B cell (primary cell): ENCODE data around the gene ANKRD62. TPM values are rescaled to one million over a fixed set of nuclear protein-coding genes. Genes with fewer than 3 reads are reported as not detected.

ENCODE experiments used
- ATAC-seq: fragments of 200-7000 bp; cut with Tn5 transposase; one replicate; pipeline ENCODE4 v1.10.0; 2021; ENCODE audit warnings: low read depth, mild to moderate bottlenecking, moderate number of reproducible peaks, moderate library complexity
- CTCF ChIA-PET: fragments of 350-600 bp; sonication (Branson Sonifier 250); formaldehyde crosslinking; loops from one replicate; lab custom pipeline; 2021; ENCODE audit warnings: antibody characterized with exemption, inconsistent platforms; lab: Charles Lee
- POLR2A ChIA-PET: fragments of 350-600 bp; sonication (Branson Sonifier 250); formaldehyde crosslinking; loops from one replicate; lab custom pipeline; 2021; ENCODE audit warnings: antibody characterized with exemption; lab: Charles Lee
- DNase-seq: peaks from one replicate; pipeline ENCODE4 v3.0.0; 2013
- H2AFZ ChIP-seq: 2 replicates; pipeline ENCODE4 v1.6.1; 2012; ENCODE audit warnings: mild to moderate bottlenecking, low read depth, low read length; ENCODE audit not compliant: insufficient read depth, poor library complexity, severe bottlenecking
- H3K27ac ChIP-seq, 2 donors: 1 replicate in 1 of 2; 2 replicates in 1 of 2; pipeline ENCODE4 v1.5.1; 2012 to 2013; ENCODE audit warnings: low read length in 2 of 2, mild to moderate bottlenecking in 2 of 2, moderate library complexity in 1 of 2
- H3K27me3 ChIP-seq, 4 experiments: fragments of 200-600 bp in 1 of 4; sonication (generic) in 1 of 4; replicated peaks in 1 of 4; 1 replicate in 2 of 4; 2 replicates in 2 of 4; pipeline versions ENCODE4 v1.6.1 to v1.7.0; 2013 to 2016; ENCODE audit warnings: low read length in 3 of 4, mild to moderate bottlenecking in 2 of 4, mixed read lengths in 1 of 4, moderate library complexity in 1 of 4; ENCODE audit not compliant: insufficient read depth in 4 of 4, control insufficient read depth in 3 of 4; ENCODE audit errors: control extremely low read depth in 1 of 4
- H3K36me3 ChIP-seq, 2 experiments: replicated peaks in 1 of 2; 1 replicate in 1 of 2; 2 replicates in 1 of 2; pipeline versions ENCODE4 v1.6.1 to v1.7.1; 2013; ENCODE audit warnings: low read length in 1 of 2; ENCODE audit not compliant: insufficient read depth in 2 of 2, control insufficient read depth in 1 of 2; ENCODE audit errors: control extremely low read depth in 1 of 2, extremely low read depth in 1 of 2
- H3K4me1 ChIP-seq, 2 donors: fragments of 200-600 bp in 1 of 2; sonication (generic) in 1 of 2; 1 replicate in 1 of 2; 2 replicates in 1 of 2; pipeline versions ENCODE4 v1.5.1 to v1.6.1; 2013 to 2017; ENCODE audit warnings: low read length in 2 of 2; ENCODE audit not compliant: control insufficient read depth in 2 of 2, insufficient read depth in 2 of 2
- H3K4me2 ChIP-seq: replicated peaks from 2 replicates; pipeline ENCODE3; 2012; ENCODE audit warnings: mild to moderate bottlenecking, low read depth, low read length; ENCODE audit not compliant: poor library complexity, severe bottlenecking
- H3K4me3 ChIP-seq, 5 experiments: fragments of 200-600 bp in 1 of 5; sonication (generic) in 1 of 5; 1 replicate in 3 of 5; 2 replicates in 2 of 5; pipeline versions ENCODE4 v1.5.1 to v1.7.0; 2011 to 2016; ENCODE audit warnings: low read length in 4 of 5, mild to moderate bottlenecking in 4 of 5, low read depth in 2 of 5, control low read depth in 1 of 5, moderate library complexity in 1 of 5; ENCODE audit not compliant: insufficient read depth in 1 of 5; ENCODE audit errors: control extremely low read depth in 1 of 5, extremely low read depth in 1 of 5
- H3K79me2 ChIP-seq: fragments of 200-600 bp; sonication (generic); one replicate; pipeline ENCODE4 v1.6.0; 2016; ENCODE audit warnings: low read length; ENCODE audit not compliant: control insufficient read depth, insufficient read depth
- H3K9ac ChIP-seq: fragments of 200-600 bp; sonication (generic); 2 replicates; pipeline ENCODE4 v1.6.1; 2017; ENCODE audit warnings: mild to moderate bottlenecking, low read length, moderate library complexity
- H3K9me3 ChIP-seq, 3 donors: one replicate each; pipeline versions ENCODE4 v1.6.1 to v1.7.1; 2013; ENCODE audit warnings: low read length in 2 of 3; ENCODE audit not compliant: control insufficient read depth in 2 of 3, insufficient read depth in 1 of 3; ENCODE audit errors: control extremely low read depth in 1 of 3
- H4K20me1 ChIP-seq: 2 replicates; pipeline ENCODE4 v1.6.0; 2012; ENCODE audit warnings: mild to moderate bottlenecking, low read length; ENCODE audit not compliant: insufficient read depth, control insufficient read depth, poor library complexity, severe bottlenecking
- H3K27ac Mint-ChIP-seq: one replicate; pipeline ENCODE4 v1.8.0; 2021; ENCODE audit warnings: mixed read lengths
- H3K27me3 Mint-ChIP-seq: one replicate; pipeline ENCODE4 v1.8.0; 2021; ENCODE audit warnings: mixed read lengths
- H3K4me1 Mint-ChIP-seq: one replicate; pipeline ENCODE4 v1.8.0; 2021; ENCODE audit warnings: mixed read lengths
- H3K4me3 Mint-ChIP-seq: one replicate; pipeline ENCODE4 v1.8.0; 2021; ENCODE audit warnings: mixed read lengths
- H3K9me3 Mint-ChIP-seq: one replicate; pipeline ENCODE4 v1.8.0; 2022; ENCODE audit warnings: mixed read lengths; ENCODE audit not compliant: insufficient read depth
- CTCF ChIP-seq: fragments of 200-600 bp; IDR thresholded peaks from one replicate; pipeline ENCODE4 v1.8.0; 2022; ENCODE audit warnings: antibody characterized with exemption, mild to moderate bottlenecking
- EZH2 ChIP-seq: IDR thresholded peaks from 2 replicates; pipeline ENCODE4 v1.6.1; 2012; ENCODE audit warnings: borderline replicate concordance, low read depth, mild to moderate bottlenecking, moderate library complexity, low read length; ENCODE audit not compliant: insufficient read depth, poor library complexity, severe bottlenecking
- WGBS: methylation state at CpG from one replicate; pipeline ENCODE4 v1.1.5; 2013; ENCODE audit warnings: missing lambda C conversion rate; ENCODE audit not compliant: insufficient coverage; 5-methylcytosine and 5-hydroxymethylcytosine counted together
- intact Hi-C: fragments of 100-400 bp; cut with micrococcal nuclease; formaldehyde crosslinking; loops from one replicate; pipeline ENCODE4 v1.10.0; 2022
- polyA plus RNA-seq: library from polyadenylated mRNA; depleted of rRNA; stranded (reverse); fragments of >200 nt; gene quantifications from 2 replicates; pipeline ENCODE4 v1.2.3, GENCODE V29; 2012
- total RNA-seq, 2 donors: library from RNA; stranded (reverse); fragments of 120-200 nt in 1 of 2; gene quantifications; 1 replicate in 1 of 2; 2 replicates in 1 of 2; pipeline versions ENCODE4 v1.2.3 to v1.2.4, GENCODE V29; 2013 to 2022

ANKRD62 gene
- total and polyA plus RNA-seq, 2 donors (not counting 1 experiment from before 2014, with no cell fraction given): not detected

- no CpG with 5 or more reads among the region's 2 CpGs for WGBS
Observed at GRCh38 chr18:12106471-12106870, 12.8 kb downstream of the ANKRD62 start.

GRCh38 chr18:12109836-12110235 is 16.2 kb downstream of the ANKRD62 start:
- no peaks in the 10 kb centered on the region for H3K36me3 ChIP-seq
- POLR2A ChIA-PET: no interaction called here
- H3K9ac ChIP-seq: no peak overlapping the region
- H3K9me3 ChIP-seq: peaks cover 0 to 10% (median 0%) of the 10 kb centered on the region in 3 donors
- no peak overlapping the region for H3K4me3 ChIP-seq
- DNase-seq: no peak
- peaks cover 0 to 6% (median 3%) of the 10 kb centered on the region in 4 experiments for H3K27me3 ChIP-seq
- H3K79me2 ChIP-seq: no peaks in the 10 kb centered on the region
- H4K20me1 ChIP-seq: no peaks in the 10 kb centered on the region
- H3K27ac ChIP-seq: no peak overlapping the region
- peaks cover 4% of the 10 kb centered on the region for H3K9me3 Mint-ChIP-seq
- H2AFZ ChIP-seq: no peak overlapping the region
- ATAC-seq: no peak
- TF ChIP-seq CTCF (no peak), EZH2 (no peak)
- no CpG with 5 or more reads among the region's 3 CpGs for WGBS
- H3K27me3 Mint-ChIP-seq: peaks cover 28% of the 10 kb centered on the region
- H3K4me1 ChIP-seq: no peaks in the 10 kb centered on the region
- no peak overlapping the region for H3K4me3 Mint-ChIP-seq
- CTCF ChIA-PET: no interaction called here
- H3K4me2 ChIP-seq: no peak overlapping the region
- no peak overlapping the region for H3K27ac Mint-ChIP-seq
- H3K4me1 Mint-ChIP-seq: no peaks in the 10 kb centered on the region
- intact Hi-C loops: no loop called here

More at GRCh38 chr18:12106471-12106870, 12.8 kb downstream of the ANKRD62 start:
- Histone ChIP-seq H3K4me3 (no peak overlapping the region), H2AFZ (no peak overlapping the region), H3K4me2 (no peak overlapping the region), H3K79me2 (no peaks in the 10 kb centered on the region), H3K27me3 (peaks cover 0 to 10% (median 3%) of the 10 kb centered on the region in 4 experiments), H3K27ac (no peak overlapping the region), H3K9ac (no peak overlapping the region), H3K36me3 (no peaks in the 10 kb centered on the region), H3K9me3 (peaks cover 0 to 8% (median 0%) of the 10 kb centered on the region in 3 donors), H3K4me1 (no peaks in the 10 kb centered on the region), H4K20me1 (no peaks in the 10 kb centered on the region)
- POLR2A ChIA-PET: no interaction called here
- Mint-ChIP-seq H3K27ac (no peak overlapping the region), H3K9me3 (peaks cover 2% of the 10 kb centered on the region), H3K27me3 (peaks cover 23% of the 10 kb centered on the region), H3K4me3 (no peak overlapping the region), H3K4me1 (no peaks in the 10 kb centered on the region)
- intact Hi-C loops: no loop called here
- TF ChIP-seq CTCF (no peak), EZH2 (no peak)
- ATAC-seq (no peak), DNase-seq (no peak)
- CTCF ChIA-PET: no interaction called here
